GM23248 (cell line): ENCODE data around the gene ALDH16A1.

Source experiments
- EZH2 ChIP-seq: fragments of 200-600 bp; sonication (generic); IDR thresholded peaks from 2 replicates; pipeline ENCODE4 v1.6.1; 2018; ENCODE audit warnings: antibody characterized with exemption, mild to moderate bottlenecking; ENCODE audit not compliant: insufficient read depth, poor library complexity, severe bottlenecking
- EZH2phosphoT487 ChIP-seq: fragments of 200-600 bp; sonication (generic); IDR thresholded peaks from 2 replicates; pipeline ENCODE4 v1.6.1; 2018; ENCODE audit warnings: antibody characterized with exemption, moderate library complexity, mild to moderate bottlenecking, low read depth; ENCODE audit not compliant: insufficient read depth

DNA sequence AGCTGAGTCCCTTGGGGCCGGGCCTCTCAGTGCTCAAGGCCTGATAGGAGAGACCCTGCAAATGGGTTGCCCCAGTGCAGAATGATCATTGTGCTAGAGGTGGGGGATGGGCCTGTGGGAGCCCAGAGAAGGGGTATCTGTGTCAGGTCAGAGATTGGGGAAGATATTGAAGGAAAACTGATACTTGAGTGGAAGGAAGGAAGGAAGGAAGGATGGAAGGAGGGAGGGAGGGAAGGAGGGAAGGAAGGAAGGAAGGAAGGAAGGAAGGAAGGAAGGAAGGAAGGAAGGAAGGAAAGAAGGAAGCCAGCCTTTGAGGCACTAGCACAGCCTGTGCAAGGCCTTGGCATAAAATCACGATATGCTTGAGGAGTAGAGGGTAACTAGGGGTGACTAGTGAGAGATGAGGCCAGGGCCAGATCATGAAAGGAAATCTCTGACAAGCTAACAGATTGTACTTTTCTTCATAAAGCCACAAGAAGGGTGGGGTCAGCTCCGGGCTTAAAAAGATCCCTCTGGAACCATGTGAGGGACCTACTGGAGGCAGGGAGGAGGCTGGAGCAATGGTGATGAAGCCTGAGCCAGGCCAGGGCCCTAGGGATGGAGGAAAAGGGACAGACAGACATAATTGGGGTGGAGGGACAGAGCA lies 41.2 kb upstream of the ALDH16A1 start:
- TF ChIP-seq EZH2, result no peak
- TF ChIP-seq EZH2phosphoT487, result no peak
